Panc1 (cell line): ENCODE results near the gene EVX2.

Experiments
- CTCF ChIP-seq: fragments of 450-650 bp; IDR thresholded peaks from 2 replicates; pipeline ENCODE4 v1.5.1; 2017; ENCODE audit warnings: mild to moderate bottlenecking
- POLR2AphosphoS5 ChIP-seq: IDR thresholded peaks from 2 replicates; pipeline ENCODE4 v1.6.1; 2012; ENCODE audit warnings: mild to moderate bottlenecking, low read depth, low read length, moderate library complexity
- REST ChIP-seq, 2 experiments: IDR thresholded peaks; 2 replicates each; pipeline ENCODE4 v1.6.1; 2011 to 2012; ENCODE audit warnings: low read depth in 2 of 2, control low read depth in 1 of 2, low read length in 1 of 2, mild to moderate bottlenecking in 1 of 2, moderate library complexity in 1 of 2; ENCODE audit not compliant: insufficient read depth in 1 of 2
- TCF7L2 ChIP-seq: IDR thresholded peaks from 2 replicates; pipeline ENCODE4 v1.6.1; 2011; ENCODE audit warnings: mild to moderate bottlenecking, low read depth, low read length, inconsistent platforms

- TF ChIP-seq CTCF (no peak), REST (IDR thresholded peaks at IDR 0.05; ENCODE audit: insufficient read depth in 1 of 2, low read depth in 2 of 2, low read length in 1 of 2) (no peak), POLR2AphosphoS5 (no peak), TCF7L2 (no peak)
These were observed 23.1 kb upstream of the EVX2 start, which contains the start of gene HOXD11 for GRCh38 chr2:176106581-176107539.
